GM12878 (cell line): ENCODE results near the gene ARHGEF11. TPM values are rescaled to one million over a fixed set of nuclear protein-coding genes. Genes with fewer than 3 reads are reported as not detected.

ENCODE experiments used
- ATAC-seq: fragments of 200-7000 bp; cut with Tn5 transposase; 3 replicates; pipeline ENCODE4 v1.9.1; 2020; ENCODE audit warnings: mild to moderate bottlenecking, moderate library complexity
- BruUV-seq: library from RNA; stranded (reverse); fragments of 400-500 nt; replicated peaks from 2 replicates; lab custom pipeline; 2021; lab: Mats Ljungman, UMichigan
- CTCF ChIA-PET: fragments of 300-600 bp; sonication (Branson Sonifier 250); formaldehyde crosslinking; extraction: SDS; loops from one replicate; lab custom pipeline; 2021; ENCODE audit warnings: inconsistent platforms; lab: Yijun Ruan, JAX
- POLR2A ChIA-PET: fragments of 350-600 bp; formaldehyde crosslinking; extraction: SDS; loops from one replicate; lab custom pipeline; 2021; ENCODE audit warnings: inconsistent platforms; lab: Charles Lee
- RAD21 ChIA-PET: fragments of 300-600 bp; sonication (Branson Sonifier 250); formaldehyde crosslinking; loops from one replicate; lab custom pipeline; 2023; ENCODE audit warnings: antibody characterized with exemption; ENCODE audit not compliant: unreplicated experiment; lab: Charles Lee
- SMC1A ChIA-PET: fragments of 300-600 bp; sonication (Branson Sonifier 250); formaldehyde crosslinking; loops from one replicate; lab custom pipeline; 2023; ENCODE audit not compliant: unreplicated experiment, uncharacterized antibody; lab: Charles Lee
- DNase-seq: peaks from one replicate; pipeline ENCODE4 v3.0.0-alpha.2; 2011; ENCODE audit warnings: low read depth, low spot score
- FAIRE-seq: peaks from 3 replicates; lab custom pipeline; 2011; peaks lifted over from hg19 to GRCh38; lab: Jason Lieb, UNC
- H2AFZ ChIP-seq: 2 replicates; pipeline ENCODE4 v1.6.0; 2011; ENCODE audit warnings: low read depth, low read length, control low read depth; ENCODE audit not compliant: control insufficient read depth
- H3K27ac ChIP-seq: 2 replicates; pipeline ENCODE4 v1.5.1; 2011; ENCODE audit warnings: control low read depth; ENCODE audit not compliant: control insufficient read depth, insufficient read depth
- H3K27me3 ChIP-seq, 2 experiments: replicated peaks in 1 of 2; 2 replicates each; pipeline versions ENCODE4 v1.6.0 to v1.6.1; 2011; ENCODE audit warnings: low read length in 1 of 2; ENCODE audit not compliant: control insufficient read depth in 2 of 2, insufficient read depth in 2 of 2
- H3K36me3 ChIP-seq, 2 experiments: 2 replicates each; pipeline ENCODE4 v1.5.1; 2011; ENCODE audit warnings: low read length in 1 of 2; ENCODE audit not compliant: control insufficient read depth in 2 of 2, insufficient read depth in 2 of 2
- H3K4me1 ChIP-seq: 2 replicates; pipeline ENCODE4 v1.6.1; 2011; ENCODE audit warnings: mild to moderate bottlenecking, low read length, moderate library complexity, mixed read lengths; ENCODE audit not compliant: control insufficient read depth, insufficient read depth
- H3K4me2 ChIP-seq: 2 replicates; pipeline ENCODE4 v1.6.0; 2011; ENCODE audit warnings: control low read depth; ENCODE audit not compliant: control insufficient read depth, insufficient read depth
- H3K4me3 ChIP-seq: fragments of 200-600 bp; sonication (generic); 2 replicates; pipeline ENCODE4 v1.5.1; 2016
- H3K79me2 ChIP-seq: 2 replicates; pipeline ENCODE4 v1.6.0; 2011; ENCODE audit warnings: low read length; ENCODE audit not compliant: control insufficient read depth, insufficient read depth
- H3K9ac ChIP-seq: 2 replicates; pipeline ENCODE4 v1.8.0; 2011; ENCODE audit warnings: low read length, control low read depth, mixed read lengths; ENCODE audit not compliant: control insufficient read depth, insufficient read depth
- H3K9me3 ChIP-seq: replicated peaks from 3 replicates; pipeline ENCODE4 v1.5.1; 2011; ENCODE audit warnings: mild to moderate bottlenecking, low read length; ENCODE audit not compliant: control insufficient read depth, insufficient read depth
- H4K20me1 ChIP-seq: 2 replicates; pipeline ENCODE4 v1.6.0; 2011; ENCODE audit not compliant: control insufficient read depth, insufficient read depth
- BRCA1 ChIP-seq: IDR thresholded peaks from 2 replicates; pipeline ENCODE4 v1.6.1; 2011; ENCODE audit warnings: low read depth, low read length, improper control_type of control experiment
- CHD1 ChIP-seq: IDR thresholded peaks from 2 replicates; pipeline ENCODE4 v1.6.1; 2012; ENCODE audit warnings: low read depth, low read length, improper control_type of control experiment
- MTA2 ChIP-seq: fragments of 450-650 bp; IDR thresholded peaks from 2 replicates; pipeline ENCODE4 v1.6.1; 2016; ENCODE audit warnings: low read depth, mild to moderate bottlenecking, moderate library complexity
- NBN ChIP-seq: fragments of 450-650 bp; IDR thresholded peaks from 2 replicates; pipeline ENCODE4 v1.6.1; 2016
- NFYA ChIP-seq: IDR thresholded peaks from 2 replicates; pipeline ENCODE4 v1.6.1; 2011; ENCODE audit warnings: low read depth, mild to moderate bottlenecking, low read length, improper control_type of control experiment, borderline replicate concordance
- NKRF ChIP-seq: fragments of 450-650 bp; conservative IDR thresholded peaks from 2 replicates; pipeline ENCODE4 v1.6.1; 2017; ENCODE audit warnings: mild to moderate bottlenecking, moderate library complexity
- NRF1 ChIP-seq: conservative IDR thresholded peaks from 2 replicates; pipeline ENCODE4 v1.6.1; 2011; ENCODE audit warnings: mild to moderate bottlenecking, low read depth, low read length, improper control_type of control experiment
- POLR2AphosphoS2 ChIP-seq: IDR thresholded peaks from 2 replicates; pipeline ENCODE4 v1.6.1; 2011; ENCODE audit warnings: low read depth, mild to moderate bottlenecking, low read length, improper control_type of control experiment, moderate library complexity
- SMAD1 ChIP-seq: fragments of 450-650 bp; IDR thresholded peaks from 2 replicates; pipeline ENCODE4 v1.6.1; 2018; ENCODE audit warnings: mild to moderate bottlenecking, low read depth; ENCODE audit not compliant: partially characterized antibody
- STAT1 ChIP-seq: fragments of 450-650 bp; conservative IDR thresholded peaks from 2 replicates; pipeline ENCODE4 v1.6.1; 2014; ENCODE audit warnings: antibody characterized with exemption, mild to moderate bottlenecking
- ZNF207 ChIP-seq: fragments of 450-650 bp; IDR thresholded peaks from 2 replicates; pipeline ENCODE4 v1.6.1; 2014; ENCODE audit warnings: antibody characterized with exemption, mild to moderate bottlenecking, borderline replicate concordance
- ZNF217 ChIP-seq: fragments of 450-650 bp; IDR thresholded peaks from 2 replicates; pipeline ENCODE4 v1.6.1; 2017; ENCODE audit warnings: antibody characterized with exemption, mild to moderate bottlenecking
- WGBS: methylation state at CpG from one replicate; pipeline ENCODE4 v1.1.6; 2016; ENCODE audit warnings: low lambda C conversion rate; ENCODE audit not compliant: insufficient replicate concordance, insufficient coverage; ENCODE audit errors: missing lambda C conversion rate; 5-methylcytosine and 5-hydroxymethylcytosine counted together
- in situ Hi-C: fragments of 300-500 bp; cut with MboI; formaldehyde crosslinking; loops from 9 replicates; pipeline ENCODE4 v1.14.3; 2018; ENCODE audit warnings: mixed read lengths
- intact Hi-C: fragments of 100-400 bp; cut with micrococcal nuclease; formaldehyde crosslinking; loops from one replicate; pipeline ENCODE4 v1.14.2; 2022; ENCODE audit not compliant: unreplicated experiment
- polyA plus RNA-seq, 11 experiments: library from polyadenylated mRNA; depleted of rRNA in 4 of 11; unstranded in 6 of 11; stranded (reverse) in 5 of 11; fragments of >200 nt; fragmentation: Nextera tagmentation in 4 of 11; fragmentation: Illumina TruSeq in 1 of 11; extraction: Ambion mirVana in 4 of 11; extraction: Trizol in 1 of 11; gene quantifications; 1 replicate in 1 of 11; 2 replicates in 10 of 11; pipeline versions ENCODE4 v1.2.1 to v1.2.3, GENCODE V29; 2011 to 2016; ENCODE audit warnings: inconsistent platforms in 2 of 11, missing spikeins in 2 of 11, low read depth in 1 of 11
- total RNA-seq, 4 experiments: library from RNA; depleted of rRNA in 3 of 4; stranded (reverse); fragments of >200 nt in 3 of 4; fragmentation: Illumina TruSeq in 1 of 4; extraction: Trizol in 1 of 4; gene quantifications; 2 replicates each; pipeline versions ENCODE4 v1.2.1 to v1.2.3, GENCODE V29; 2013 to 2021
- TF ChIP-seq, protein P1 (sequence below): fragments of 450-650 bp; IDR thresholded peaks from 2 replicates; pipeline ENCODE4 v1.6.1; 2017; ENCODE audit warnings: mild to moderate bottlenecking, moderate library complexity
- TF ChIP-seq, protein P2 (sequence below): IDR thresholded peaks from 2 replicates; pipeline ENCODE4 v1.6.1; 2012; ENCODE audit warnings: low read depth, low read length, improper control_type of control experiment

Gene ARHGEF11
- total and polyA plus RNA-seq, 10 of the 15 experiments (the other 5 are each of a cell fraction or from before 2014, with no cell fraction given) = 0.05 to 12.7 (median 1.8) TPM

- TF ChIP-seq, protein P1, sequence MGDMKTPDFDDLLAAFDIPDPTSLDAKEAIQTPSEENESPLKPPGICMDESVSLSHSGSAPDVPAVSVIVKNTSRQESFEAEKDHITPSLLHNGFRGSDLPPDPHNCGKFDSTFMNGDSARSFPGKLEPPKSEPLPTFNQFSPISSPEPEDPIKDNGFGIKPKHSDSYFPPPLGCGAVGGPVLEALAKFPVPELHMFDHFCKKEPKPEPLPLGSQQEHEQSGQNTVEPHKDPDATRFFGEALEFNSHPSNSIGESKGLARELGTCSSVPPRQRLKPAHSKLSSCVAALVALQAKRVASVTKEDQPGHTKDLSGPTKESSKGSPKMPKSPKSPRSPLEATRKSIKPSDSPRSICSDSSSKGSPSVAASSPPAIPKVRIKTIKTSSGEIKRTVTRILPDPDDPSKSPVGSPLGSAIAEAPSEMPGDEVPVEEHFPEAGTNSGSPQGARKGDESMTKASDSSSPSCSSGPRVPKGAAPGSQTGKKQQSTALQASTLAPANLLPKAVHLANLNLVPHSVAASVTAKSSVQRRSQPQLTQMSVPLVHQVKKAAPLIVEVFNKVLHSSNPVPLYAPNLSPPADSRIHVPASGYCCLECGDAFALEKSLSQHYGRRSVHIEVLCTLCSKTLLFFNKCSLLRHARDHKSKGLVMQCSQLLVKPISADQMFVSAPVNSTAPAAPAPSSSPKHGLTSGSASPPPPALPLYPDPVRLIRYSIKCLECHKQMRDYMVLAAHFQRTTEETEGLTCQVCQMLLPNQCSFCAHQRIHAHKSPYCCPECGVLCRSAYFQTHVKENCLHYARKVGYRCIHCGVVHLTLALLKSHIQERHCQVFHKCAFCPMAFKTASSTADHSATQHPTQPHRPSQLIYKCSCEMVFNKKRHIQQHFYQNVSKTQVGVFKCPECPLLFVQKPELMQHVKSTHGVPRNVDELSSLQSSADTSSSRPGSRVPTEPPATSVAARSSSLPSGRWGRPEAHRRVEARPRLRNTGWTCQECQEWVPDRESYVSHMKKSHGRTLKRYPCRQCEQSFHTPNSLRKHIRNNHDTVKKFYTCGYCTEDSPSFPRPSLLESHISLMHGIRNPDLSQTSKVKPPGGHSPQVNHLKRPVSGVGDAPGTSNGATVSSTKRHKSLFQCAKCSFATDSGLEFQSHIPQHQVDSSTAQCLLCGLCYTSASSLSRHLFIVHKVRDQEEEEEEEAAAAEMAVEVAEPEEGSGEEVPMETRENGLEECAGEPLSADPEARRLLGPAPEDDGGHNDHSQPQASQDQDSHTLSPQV = no peak
- TF ChIP-seq NFYA (no peak), SMAD1 (no peak), NKRF (no peak)
Observed at GRCh38 chr1:156895927-156896326, 149.6 kb downstream of the ARHGEF11 start (continued).

DNA sequence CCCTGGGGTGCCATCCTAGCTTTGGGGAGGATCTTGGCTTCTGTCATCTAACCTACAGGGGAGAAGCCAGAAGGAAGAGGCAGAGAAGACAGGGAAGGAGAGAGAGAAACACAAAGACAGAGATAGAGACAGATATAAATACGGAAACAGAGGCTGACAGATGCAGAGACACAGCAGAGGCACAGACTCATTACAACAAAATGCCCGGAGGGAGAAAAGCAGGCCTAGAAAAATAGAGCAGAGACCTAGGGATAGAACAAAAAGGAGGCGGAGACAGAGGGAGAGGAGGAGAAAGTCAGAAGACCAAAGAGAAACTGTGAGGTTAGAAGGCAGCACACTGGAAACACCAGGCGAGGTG, 150.1 kb downstream of the ARHGEF11 start:
- WGBS = 38% methylated on average over 4 of the region's 4 CpGs
- in situ Hi-C loops = no loop called here
- Histone ChIP-seq H3K9me3 (no peaks in the 10 kb centered on the region), H3K36me3 (no peaks in the 10 kb centered on the region), H3K27ac (no peak overlapping the region), H3K79me2 (no peaks in the 10 kb centered on the region), H4K20me1 (no peaks in the 10 kb centered on the region), H2AFZ (no peak overlapping the region), H3K27me3 (peaks cover 5 to 15% of the 10 kb centered on the region in 2 experiments), H3K4me2 (no peak overlapping the region), H3K4me1 (no peaks in the 10 kb centered on the region), H3K4me3 (no peak overlapping the region), H3K9ac (no peak overlapping the region)
- intact Hi-C loops = no loop called here
- CTCF ChIA-PET = interaction anchor here (1.0 to 1.9 kb wide), 5 partner anchors 36 to 206 kb away, joined by 3 to 5 read pairs (median 4); partner anchors contain the start of gene NTRK1
- RAD21 ChIA-PET = no interaction called here
- FAIRE-seq (no peak), DNase-seq (no peak), ATAC-seq (no peak)
- POLR2A ChIA-PET = no interaction called here
- SMC1A ChIA-PET = no interaction called here
- BruUV-seq = no TSS peak
- TF ChIP-seq NRF1 (no peak), NBN (no peak), CHD1 (no peak), ZNF207 (no peak), BRCA1 (no peak), POLR2AphosphoS2 (no peak), ZNF217 (no peak), STAT1 (no peak), MTA2 (no peak)
- TF ChIP-seq, protein P2, sequence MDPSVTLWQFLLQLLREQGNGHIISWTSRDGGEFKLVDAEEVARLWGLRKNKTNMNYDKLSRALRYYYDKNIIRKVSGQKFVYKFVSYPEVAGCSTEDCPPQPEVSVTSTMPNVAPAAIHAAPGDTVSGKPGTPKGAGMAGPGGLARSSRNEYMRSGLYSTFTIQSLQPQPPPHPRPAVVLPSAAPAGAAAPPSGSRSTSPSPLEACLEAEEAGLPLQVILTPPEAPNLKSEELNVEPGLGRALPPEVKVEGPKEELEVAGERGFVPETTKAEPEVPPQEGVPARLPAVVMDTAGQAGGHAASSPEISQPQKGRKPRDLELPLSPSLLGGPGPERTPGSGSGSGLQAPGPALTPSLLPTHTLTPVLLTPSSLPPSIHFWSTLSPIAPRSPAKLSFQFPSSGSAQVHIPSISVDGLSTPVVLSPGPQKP = no peak
